Measurements from ENCODE around the gene RPS15. TPM values are rescaled to one million over a fixed set of nuclear protein-coding genes. Genes with fewer than 3 reads are reported as not detected.
"Not testable (repeated sequence)": the region's sequence is repeated elsewhere in the genome, so short reads cannot be mapped to it uniquely, and the experiment has no call there.

The RPS15 gene
- total RNA-seq, 1 experiment from 2014 or later: 1,696 TPM

DNA sequence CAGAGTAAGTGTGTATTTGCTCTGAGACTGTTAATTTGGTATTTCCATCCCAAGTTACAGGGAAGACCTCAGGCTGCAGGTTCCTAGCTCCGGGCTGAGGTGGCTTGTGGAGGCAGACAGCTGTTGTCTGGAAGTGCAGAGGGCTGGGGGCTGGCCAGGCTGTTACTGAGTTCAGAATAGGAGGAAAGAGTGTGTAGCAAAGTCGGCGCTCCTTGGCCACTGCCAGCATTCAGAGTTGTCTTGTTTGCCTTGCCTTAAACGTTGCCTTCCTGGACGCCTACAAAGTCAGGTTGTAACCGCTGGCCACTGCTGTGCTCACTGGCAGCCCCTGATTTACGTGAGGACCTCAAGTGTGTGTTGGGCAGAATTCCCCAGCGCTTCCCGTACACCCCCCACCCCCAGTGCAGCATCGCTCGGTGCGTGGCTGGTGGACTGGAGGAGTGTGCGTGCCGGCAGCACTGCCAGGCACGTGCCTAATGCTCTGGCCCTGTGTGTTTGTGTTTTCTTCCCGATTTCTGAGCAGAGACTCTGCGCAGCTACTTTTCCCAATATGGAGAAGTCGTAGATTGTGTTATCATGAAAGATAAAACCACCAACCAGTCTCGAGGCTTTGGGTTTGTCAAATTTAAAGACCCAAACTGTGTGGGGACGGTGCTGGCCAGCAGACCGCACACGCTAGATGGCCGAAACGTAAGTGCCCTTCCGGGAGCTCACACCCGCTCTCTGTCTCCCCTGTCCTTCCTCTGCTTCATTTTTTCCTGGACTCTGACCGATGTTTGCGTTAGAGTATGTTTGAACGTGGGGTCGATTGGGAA, 20.3 kb upstream of the RPS15 start:
- DNase-seq (ENCODE audit: low spot score): no peak
- H3K4me3 ChIP-seq (ENCODE audit: low read depth, low read length, poor library complexity, severe bottlenecking): no peak overlapping the region
- ChIA-PET CTCF (interaction anchor here (0.5 kb wide), 1 partner anchor 18 kb away, joined by 3 read pairs; no protein-coding TSS in a partner anchor), POLR2A (ENCODE audit: low non-redundant PET) (interaction anchor here (0.5 kb wide), 1 partner anchor 20 kb away, joined by 4 read pairs; no protein-coding TSS in a partner anchor)
- no peaks in the 10 kb centered on the region for H3K27me3 ChIP-seq (replicated peaks; ENCODE audit: insufficient read depth, low read depth, low read length, poor library complexity)
- TF ChIP-seq EZH2 (IDR thresholded peaks at IDR 0.05; ENCODE audit: borderline replicate concordance, low read depth, low read length, poor library complexity, severe bottlenecking): no peak
- TF ChIP-seq, protein P1, sequence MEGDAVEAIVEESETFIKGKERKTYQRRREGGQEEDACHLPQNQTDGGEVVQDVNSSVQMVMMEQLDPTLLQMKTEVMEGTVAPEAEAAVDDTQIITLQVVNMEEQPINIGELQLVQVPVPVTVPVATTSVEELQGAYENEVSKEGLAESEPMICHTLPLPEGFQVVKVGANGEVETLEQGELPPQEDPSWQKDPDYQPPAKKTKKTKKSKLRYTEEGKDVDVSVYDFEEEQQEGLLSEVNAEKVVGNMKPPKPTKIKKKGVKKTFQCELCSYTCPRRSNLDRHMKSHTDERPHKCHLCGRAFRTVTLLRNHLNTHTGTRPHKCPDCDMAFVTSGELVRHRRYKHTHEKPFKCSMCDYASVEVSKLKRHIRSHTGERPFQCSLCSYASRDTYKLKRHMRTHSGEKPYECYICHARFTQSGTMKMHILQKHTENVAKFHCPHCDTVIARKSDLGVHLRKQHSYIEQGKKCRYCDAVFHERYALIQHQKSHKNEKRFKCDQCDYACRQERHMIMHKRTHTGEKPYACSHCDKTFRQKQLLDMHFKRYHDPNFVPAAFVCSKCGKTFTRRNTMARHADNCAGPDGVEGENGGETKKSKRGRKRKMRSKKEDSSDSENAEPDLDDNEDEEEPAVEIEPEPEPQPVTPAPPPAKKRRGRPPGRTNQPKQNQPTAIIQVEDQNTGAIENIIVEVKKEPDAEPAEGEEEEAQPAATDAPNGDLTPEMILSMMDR (conservative IDR thresholded peaks at IDR 0.05; ENCODE audit: low read depth, low read length): no peak
- peaks cover 63% of the 10 kb centered on the region for H3K36me3 ChIP-seq (ENCODE audit: insufficient read depth, low read length, poor library complexity, severe bottlenecking)
- BruUV-seq (replicated peaks): no TSS peak
- intact Hi-C loops (cut with micrococcal nuclease; ENCODE audit: unreplicated experiment): no loop called here
- H3K27ac ChIP-seq (ENCODE audit: low read depth, low read length, poor library complexity, severe bottlenecking): no peak overlapping the region
- H3K4me1 ChIP-seq (ENCODE audit: insufficient read depth, low read length, poor library complexity, severe bottlenecking): peaks cover 24% of the 10 kb centered on the region
- H3K9me3 ChIP-seq (ENCODE audit: low read depth, low read length, poor library complexity, severe bottlenecking): no peaks in the 10 kb centered on the region

DNA sequence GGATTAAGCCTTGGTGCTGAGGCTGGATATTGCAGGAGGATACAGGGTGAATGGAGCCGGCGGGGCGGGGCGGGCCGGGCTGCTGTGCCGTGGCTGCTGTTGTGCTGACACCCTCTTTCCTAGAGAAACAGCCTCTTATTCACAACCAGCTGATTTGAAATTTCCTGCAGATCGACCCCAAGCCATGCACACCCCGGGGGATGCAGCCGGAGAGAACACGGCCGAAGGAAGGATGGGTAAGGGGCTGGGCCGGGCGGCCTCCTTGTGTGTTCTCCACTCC, 19.8 kb upstream of the RPS15 start:
- Histone ChIP-seq H3K4me3 (ENCODE audit: low read depth, low read length, poor library complexity, severe bottlenecking) (no peak overlapping the region), H3K36me3 (ENCODE audit: insufficient read depth, low read length, poor library complexity, severe bottlenecking) (peaks cover 63% of the 10 kb centered on the region), H3K27me3 (replicated peaks; ENCODE audit: insufficient read depth, low read depth, low read length, poor library complexity) (no peaks in the 10 kb centered on the region), H3K27ac (ENCODE audit: low read depth, low read length, poor library complexity, severe bottlenecking) (no peak overlapping the region), H3K4me1 (ENCODE audit: insufficient read depth, low read length, poor library complexity, severe bottlenecking) (peaks cover 24% of the 10 kb centered on the region), H3K9me3 (ENCODE audit: low read depth, low read length, poor library complexity, severe bottlenecking) (no peaks in the 10 kb centered on the region)
- TF ChIP-seq, protein P1 (conservative IDR thresholded peaks at IDR 0.05; ENCODE audit: low read depth, low read length): no peak
- TF ChIP-seq EZH2 (IDR thresholded peaks at IDR 0.05; ENCODE audit: borderline replicate concordance, low read depth, low read length, poor library complexity, severe bottlenecking): no peak
- no TSS peak for BruUV-seq (replicated peaks)
- intact Hi-C loops (cut with micrococcal nuclease; ENCODE audit: unreplicated experiment): no loop called here
- CTCF ChIA-PET: no interaction called here
- POLR2A ChIA-PET (ENCODE audit: low non-redundant PET): interaction anchor here (0.5 kb wide), 1 partner anchor 19 kb away, joined by 4 read pairs; no protein-coding TSS in a partner anchor
- no peak for DNase-seq (ENCODE audit: low spot score)

GRCh38 chr19:1418951-1419738, 19.1 kb upstream of the RPS15 start:
- Histone ChIP-seq H3K4me3 (ENCODE audit: low read depth, low read length, poor library complexity, severe bottlenecking) (no peak overlapping the region), H3K36me3 (ENCODE audit: insufficient read depth, low read length, poor library complexity, severe bottlenecking) (peaks cover 69% of the 10 kb centered on the region), H3K4me1 (ENCODE audit: insufficient read depth, low read length, poor library complexity, severe bottlenecking) (peaks cover 24% of the 10 kb centered on the region), H3K27me3 (replicated peaks; ENCODE audit: insufficient read depth, low read depth, low read length, poor library complexity) (no peaks in the 10 kb centered on the region), H3K9me3 (ENCODE audit: low read depth, low read length, poor library complexity, severe bottlenecking) (no peaks in the 10 kb centered on the region), H3K27ac (ENCODE audit: low read depth, low read length, poor library complexity, severe bottlenecking) (no peak overlapping the region)
- DNase-seq (ENCODE audit: low spot score): no peak
- CTCF ChIA-PET: no interaction called here
- BruUV-seq (replicated peaks): no TSS peak
- TF ChIP-seq, protein P1 (conservative IDR thresholded peaks at IDR 0.05; ENCODE audit: low read depth, low read length): no peak
- no peak for TF ChIP-seq EZH2 (IDR thresholded peaks at IDR 0.05; ENCODE audit: borderline replicate concordance, low read depth, low read length, poor library complexity, severe bottlenecking)
- POLR2A ChIA-PET (ENCODE audit: low non-redundant PET): no interaction called here
- intact Hi-C loops (cut with micrococcal nuclease; ENCODE audit: unreplicated experiment): no loop called here

DNA sequence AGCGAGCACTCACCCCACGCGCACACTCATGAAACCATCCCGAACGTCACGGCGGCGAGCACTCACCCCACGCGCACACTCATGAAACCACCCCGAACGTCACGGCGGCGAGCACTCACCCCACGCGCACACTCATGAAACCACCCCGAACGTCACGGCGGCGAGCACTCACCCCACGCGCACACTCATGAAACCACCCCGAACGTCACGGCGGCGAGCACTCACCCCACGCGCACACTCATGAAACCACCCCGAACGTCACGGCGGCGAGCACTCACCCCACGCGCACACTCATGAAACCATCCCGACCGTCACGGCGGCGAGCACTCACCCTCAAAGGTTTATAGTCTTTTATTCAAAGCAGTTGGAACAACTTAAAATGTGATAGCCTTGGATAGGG, 18.1 kb upstream of the RPS15 start:
- H3K27ac ChIP-seq (ENCODE audit: low read depth, low read length, poor library complexity, severe bottlenecking); BruUV-seq (replicated peaks); H3K9me3 ChIP-seq (ENCODE audit: low read depth, low read length, poor library complexity, severe bottlenecking); H3K4me3 ChIP-seq (ENCODE audit: low read depth, low read length, poor library complexity, severe bottlenecking); CTCF ChIA-PET; DNase-seq (ENCODE audit: low spot score); H3K27me3 ChIP-seq (replicated peaks; ENCODE audit: insufficient read depth, low read depth, low read length, poor library complexity); intact Hi-C loops (cut with micrococcal nuclease; ENCODE audit: unreplicated experiment): not testable (repeated sequence)
- POLR2A ChIA-PET (ENCODE audit: low non-redundant PET): interaction anchor here (0.6 kb wide), 1 partner anchor 221 kb away, joined by 5 read pairs; no protein-coding TSS in a partner anchor
- H3K36me3 ChIP-seq (ENCODE audit: insufficient read depth, low read length, poor library complexity, severe bottlenecking): peaks cover 77% of the 10 kb centered on the region
- H3K4me1 ChIP-seq (ENCODE audit: insufficient read depth, low read length, poor library complexity, severe bottlenecking): peaks cover 20% of the 10 kb centered on the region
